Colon (tissue), 2 donors: ENCODE measurements around the gene SPSB1.

Source experiments
- FAIRE-seq: peaks from 2 replicates; lab custom pipeline; 2012; peaks lifted over from hg19 to GRCh38; lab: Jason Lieb, UNC
- donor health status: control.
- donor health status: control.

Gene SPSB1

GRCh38 chr1:9300573-9300972 is 7.9 kb downstream of the SPSB1 start:
- no peak for FAIRE-seq

- FAIRE-seq: no peak
Observed at GRCh38 chr1:9302745-9303524, 10.2 kb downstream of the SPSB1 start.

- FAIRE-seq: no peak
Observed at GRCh38 chr1:9303916-9304315, 11.2 kb downstream of the SPSB1 start.

- FAIRE-seq: no peak
Observed at GRCh38 chr1:9305216-9305615, 12.5 kb downstream of the SPSB1 start.

- FAIRE-seq: no peak
Observed at GRCh38 chr1:9306006-9306405, 13.3 kb downstream of the SPSB1 start.

- no peak for FAIRE-seq
Observed at GRCh38 chr1:9307303-9307702, 14.6 kb downstream of the SPSB1 start.

- FAIRE-seq: no peak
Observed at GRCh38 chr1:9308236-9308785, 15.6 kb downstream of the SPSB1 start.

- FAIRE-seq: no peak
Observed at GRCh38 chr1:9309080-9309479, 16.4 kb downstream of the SPSB1 start.

- FAIRE-seq: no peak
Observed at GRCh38 chr1:9309991-9310390, 17.3 kb downstream of the SPSB1 start.

GRCh38 chr1:9311029-9311428 is 18.3 kb downstream of the SPSB1 start:
- FAIRE-seq: no peak

- FAIRE-seq: no peak
Observed at GRCh38 chr1:9311479-9311878, 18.8 kb downstream of the SPSB1 start.

GRCh38 chr1:9312168-9312720 is 19.6 kb downstream of the SPSB1 start:
- no peak for FAIRE-seq

GRCh38 chr1:9313576-9313975 is 20.9 kb downstream of the SPSB1 start:
- no peak for FAIRE-seq

- FAIRE-seq: no peak
Observed at GRCh38 chr1:9314111-9314510, 21.4 kb downstream of the SPSB1 start.

GRCh38 chr1:9314711-9315379 is 22.2 kb downstream of the SPSB1 start:
- no peak for FAIRE-seq

- FAIRE-seq: no peak
Observed at GRCh38 chr1:9315411-9316079, 22.9 kb downstream of the SPSB1 start.

- no peak for FAIRE-seq
Observed at GRCh38 chr1:9316080-9316444, 23.4 kb downstream of the SPSB1 start.

GRCh38 chr1:9316512-9316911 is 23.8 kb downstream of the SPSB1 start:
- no peak for FAIRE-seq

- no peak for FAIRE-seq
Observed at GRCh38 chr1:9317072-9317471, 24.4 kb downstream of the SPSB1 start.

GRCh38 chr1:9317591-9318417 is 25.1 kb downstream of the SPSB1 start:
- FAIRE-seq: no peak

- FAIRE-seq: no peak
Observed at GRCh38 chr1:9319208-9319788, 26.6 kb downstream of the SPSB1 start.
